ENCODE measurements around the gene FCRL4.

FCRL4 gene

GRCh38 chr1:157597959-157598667 is at the start of gene FCRL4:
FCRL4 (minus strand) TSS chr1:157598085; CDS start chr1:157597944, 141 bp downstream.
- DNase-seq = no peak

GRCh38 chr1:157646144-157646543 is 48.3 kb upstream of the FCRL4 start:
- DNase-seq = no peak

GRCh38 chr1:157641177-157641576 is 43.3 kb upstream of the FCRL4 start:
- DNase-seq = no peak

GRCh38 chr1:157639800-157640199 is 41.9 kb upstream of the FCRL4 start:
- no peak for DNase-seq

GRCh38 chr1:157628773-157629172 is 30.9 kb upstream of the FCRL4 start:
- DNase-seq = no peak

- DNase-seq = no peak
Measured at GRCh38 chr1:157626099-157626498, 28.2 kb upstream of the FCRL4 start.

- DNase-seq = no peak
Measured at GRCh38 chr1:157624471-157624870, 26.6 kb upstream of the FCRL4 start.

GRCh38 chr1:157622471-157622870 is 24.6 kb upstream of the FCRL4 start:
- no peak for DNase-seq

- no peak for DNase-seq
Measured at GRCh38 chr1:157618190-157618589, 20.3 kb upstream of the FCRL4 start.

- DNase-seq = no peak
Measured at GRCh38 chr1:157600236-157600635, 2.4 kb upstream of the FCRL4 start.

- DNase-seq = no peak
Measured at GRCh38 chr1:157596384-157596783, 1.5 kb downstream of the FCRL4 start.

- DNase-seq = no peak
Measured at GRCh38 chr1:157595356-157595755, 2.5 kb downstream of the FCRL4 start.

GRCh38 chr1:157585984-157586383 is 11.9 kb downstream of the FCRL4 start:
- no peak for DNase-seq

- no peak for DNase-seq
Measured at GRCh38 chr1:157584503-157584902, 13.4 kb downstream of the FCRL4 start.

GRCh38 chr1:157580828-157581210 is 17.1 kb downstream of the FCRL4 start:
- no peak for DNase-seq

GRCh38 chr1:157580179-157580827 is 17.6 kb downstream of the FCRL4 start:
- no peak for DNase-seq

GRCh38 chr1:157577420-157577819 is 20.5 kb downstream of the FCRL4 start:
- DNase-seq = no peak

- DNase-seq = no peak
Measured at GRCh38 chr1:157575744-157576143, 22.1 kb downstream of the FCRL4 start.

GRCh38 chr1:157574836-157575235 is 23.0 kb downstream of the FCRL4 start:
- no peak for DNase-seq

- DNase-seq = no peak
Measured at GRCh38 chr1:157566484-157567300, 31.2 kb downstream of the FCRL4 start.

GRCh38 chr1:157562515-157562914 is 35.4 kb downstream of the FCRL4 start:
- no peak for DNase-seq

- DNase-seq = no peak
Measured at GRCh38 chr1:157558119-157558518, 39.8 kb downstream of the FCRL4 start.
